GM12878 (cell line): ENCODE data around the gene PDSS2.

Experiments
- CTCF ChIP-seq, 3 experiments: IDR thresholded peaks in 2 of 3; conservative IDR thresholded peaks in 1 of 3; 2 replicates each; pipeline ENCODE4 v1.5.1; 2011; ENCODE audit warnings: low read depth in 3 of 3, low read length in 3 of 3, mild to moderate bottlenecking in 3 of 3, control low read depth in 2 of 3, moderate library complexity in 2 of 3, inconsistent platforms in 1 of 3, mixed read lengths in 1 of 3; ENCODE audit not compliant: control insufficient read depth in 2 of 3, insufficient read depth in 1 of 3; ENCODE audit errors: extremely low read depth in 1 of 3
- MYC ChIP-seq: IDR thresholded peaks from 2 replicates; pipeline ENCODE4 v1.6.1; 2011; ENCODE audit warnings: mild to moderate bottlenecking, low read length, moderate library complexity, inconsistent platforms; ENCODE audit not compliant: insufficient read depth, insufficient replicate concordance, insufficient read length, severe bottlenecking

DNA sequence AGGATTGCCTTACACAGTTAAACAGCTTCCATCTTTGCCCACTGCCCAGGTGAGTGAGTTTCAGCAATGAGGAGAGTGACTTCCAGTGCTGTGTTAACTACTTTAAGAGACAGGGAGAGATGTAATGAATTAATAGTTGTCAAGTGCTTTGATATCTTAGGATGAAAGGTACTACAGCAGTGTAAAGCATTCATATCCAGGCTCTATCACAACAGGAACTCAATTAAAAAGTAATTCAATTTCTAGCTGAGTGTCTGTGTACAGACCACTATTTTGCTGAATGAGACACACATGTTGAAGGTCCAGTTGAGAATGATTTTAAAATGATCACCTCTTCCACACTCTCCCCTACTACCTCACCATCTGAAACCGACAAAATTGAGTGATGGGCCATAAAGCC lies 273.3 kb downstream of the PDSS2 start:
- TF ChIP-seq MYC: no peak
- TF ChIP-seq CTCF (IDR thresholded peaks at IDR 0.05 in 2 of 3, conservative IDR thresholded peaks at IDR 0.05 in 1 of 3; ENCODE audit: control insufficient read depth in 2 of 3, extremely low read depth in 1 of 3, insufficient read depth in 1 of 3, low read depth in 3 of 3, low read length in 3 of 3): no peak
